Neural cell (in vitro differentiated cells): ENCODE measurements around the gene TEX35. TPM values are rescaled to one million over a fixed set of nuclear protein-coding genes. Genes with fewer than 3 reads are reported as not detected.

ENCODE experiments used
- H2AFZ ChIP-seq: fragments of 200-600, 300-800 bp; sonication (generic), shearing (Covaris generic); 2 replicates; pipeline ENCODE4 v1.6.0; 2014; ENCODE audit warnings: low read depth, mild to moderate bottlenecking, antibody characterized with exemption, low read length, moderate library complexity
- H3F3A ChIP-seq: fragments of 200-600 bp; shearing (Covaris generic); 2 replicates; pipeline ENCODE4 v1.6.1; 2016; ENCODE audit warnings: mild to moderate bottlenecking, moderate library complexity, mixed read lengths, antibody characterized with exemption, low read length; ENCODE audit not compliant: insufficient read depth, poor library complexity, severe bottlenecking
- H3K27ac ChIP-seq: fragments of 200-600, 300-800 bp; sonication (generic), shearing (Covaris generic); 2 replicates; pipeline ENCODE4 v1.5.1; 2014; ENCODE audit warnings: mild to moderate bottlenecking, low read length, moderate library complexity
- H3K27me3 ChIP-seq: fragments of 300-800, 200-600 bp; sonication (generic), shearing (Covaris generic); 2 replicates; pipeline ENCODE4 v1.6.0; 2014; ENCODE audit warnings: mild to moderate bottlenecking, low read depth, low read length, moderate library complexity; ENCODE audit not compliant: insufficient read depth
- H3K36me3 ChIP-seq: fragments of 300-800, 200-600 bp; sonication (generic), shearing (Covaris generic); 2 replicates; pipeline ENCODE4 v1.5.1; 2014; ENCODE audit warnings: mild to moderate bottlenecking, antibody characterized with exemption, low read length, moderate library complexity; ENCODE audit not compliant: insufficient read depth
- H3K4me2 ChIP-seq: fragments of 300-800, 200-600 bp; sonication (generic), shearing (Covaris generic); 2 replicates; pipeline ENCODE4 v1.6.0; 2014; ENCODE audit warnings: mild to moderate bottlenecking, low read length
- H3K4me3 ChIP-seq: fragments of 300-800, 200-600 bp; sonication (generic), shearing (Covaris generic); 2 replicates; pipeline ENCODE4 v1.5.1; 2014; ENCODE audit warnings: mild to moderate bottlenecking, low read length, moderate library complexity
- H3K79me2 ChIP-seq: fragments of 200-600 bp; shearing (Covaris generic); replicated peaks from 2 replicates; pipeline ENCODE4 v1.6.0; 2014; ENCODE audit warnings: mild to moderate bottlenecking, low read length, moderate library complexity; ENCODE audit not compliant: insufficient read depth
- H3K9ac ChIP-seq: fragments of 300-800, 200-600 bp; sonication (generic), shearing (Covaris generic); 2 replicates; pipeline ENCODE4 v1.6.1; 2016; ENCODE audit warnings: mild to moderate bottlenecking, low read length, mixed read lengths
- H3K9me2 ChIP-seq: fragments of 200-600 bp; shearing (Covaris generic); 2 replicates; pipeline ENCODE4 v1.6.1; 2016; ENCODE audit warnings: mild to moderate bottlenecking, low read length, mixed read lengths; ENCODE audit not compliant: insufficient read depth
- H3K9me3 ChIP-seq: fragments of 200-600, 300-800 bp; sonication (generic), shearing (Covaris generic); 2 replicates; pipeline ENCODE4 v1.6.1; 2016; ENCODE audit warnings: mild to moderate bottlenecking, mixed run types, low read length, moderate library complexity, mixed read lengths
- H4K20me1 ChIP-seq: fragments of 200-600 bp; shearing (Covaris generic); 2 replicates; pipeline ENCODE4 v1.6.1; 2016; ENCODE audit warnings: mild to moderate bottlenecking, mixed run types; ENCODE audit not compliant: insufficient read depth
- EP300 ChIP-seq: fragments of 450-650 bp; conservative IDR thresholded peaks from 2 replicates; pipeline ENCODE4 v1.6.1; 2014; ENCODE audit warnings: antibody characterized with exemption, mild to moderate bottlenecking, moderate library complexity; ENCODE audit not compliant: poor library complexity, severe bottlenecking
- EZH2 ChIP-seq: fragments of 200-600, 300-800 bp; shearing (Covaris generic), sonication (generic); IDR thresholded peaks from 2 replicates; pipeline ENCODE4 v1.6.1; 2014; ENCODE audit warnings: antibody characterized with exemption, low read length, borderline replicate concordance, mild to moderate bottlenecking; ENCODE audit not compliant: insufficient read depth, poor library complexity, severe bottlenecking
- MXI1 ChIP-seq: fragments of 450-650 bp; conservative IDR thresholded peaks from 2 replicates; pipeline ENCODE4 v1.6.1; 2014; ENCODE audit warnings: antibody characterized with exemption, mild to moderate bottlenecking; ENCODE audit not compliant: poor library complexity, severe bottlenecking
- POLR2AphosphoS5 ChIP-seq: IDR thresholded peaks from 2 replicates; pipeline ENCODE4 v1.6.1; 2012
- RAD21 ChIP-seq: fragments of 450-650 bp; conservative IDR thresholded peaks from 2 replicates; pipeline ENCODE4 v1.6.1; 2014; ENCODE audit warnings: antibody characterized with exemption, mild to moderate bottlenecking, moderate library complexity
- SMC3 ChIP-seq: fragments of 450-650 bp; conservative IDR thresholded peaks from 2 replicates; pipeline ENCODE4 v1.6.1; 2014; ENCODE audit warnings: antibody characterized with exemption, mild to moderate bottlenecking, moderate library complexity; ENCODE audit not compliant: poor library complexity
- TAF1 ChIP-seq: IDR thresholded peaks from 2 replicates; pipeline ENCODE4 v1.6.1; 2012; ENCODE audit warnings: low read depth
- polyA plus RNA-seq: library from polyadenylated mRNA; depleted of rRNA; stranded (reverse); fragments of >200 nt; gene quantifications from 2 replicates; pipeline ENCODE4 v1.2.3, GENCODE V29; 2014
- TF ChIP-seq, protein P1 (sequence below): fragments of 450-650 bp; IDR thresholded peaks from 2 replicates; pipeline ENCODE4 v1.5.1; 2014; ENCODE audit warnings: antibody characterized with exemption, mild to moderate bottlenecking, moderate library complexity; ENCODE audit not compliant: poor library complexity, severe bottlenecking
- TF ChIP-seq, protein P2 (sequence below): IDR thresholded peaks from 2 replicates; pipeline ENCODE4 v1.6.1; 2012; ENCODE audit warnings: borderline replicate concordance

TEX35 gene
- polyA plus RNA-seq, 1 donor from 2014 or later: not detected

DNA sequence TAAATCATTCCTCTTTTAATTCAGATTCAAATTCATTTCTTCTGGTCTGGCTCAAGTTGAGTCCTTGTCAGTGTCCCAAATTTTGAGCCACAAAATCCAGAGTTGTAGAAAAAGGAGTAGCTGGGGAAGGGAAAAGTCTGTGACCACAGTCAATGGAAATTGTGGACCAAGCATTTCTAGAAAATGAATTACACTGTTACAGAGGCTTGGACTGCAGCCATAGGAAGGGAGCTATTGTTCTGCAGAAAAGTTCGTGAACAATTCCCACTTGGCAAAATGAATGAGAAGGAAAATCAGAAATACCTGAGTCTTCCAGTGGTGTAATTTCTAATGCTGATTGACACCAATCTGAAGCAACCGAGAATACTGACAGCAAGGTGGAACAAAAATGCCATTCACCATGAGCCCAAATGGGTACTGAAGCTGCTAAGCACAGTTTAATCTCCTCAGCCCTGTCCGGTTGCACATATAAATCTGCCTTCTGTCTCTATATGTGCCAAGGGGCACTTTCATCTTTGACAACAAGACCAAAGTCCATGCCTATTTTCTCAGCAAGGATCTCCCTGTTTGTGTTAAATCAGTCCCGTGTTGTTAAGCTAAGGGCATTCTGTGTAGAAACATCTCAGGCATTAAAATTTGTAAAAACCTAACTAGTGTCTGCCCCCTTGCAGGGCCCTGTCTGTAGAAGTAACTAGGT is 51.3 kb downstream of the TEX35 start:
- no peak overlapping the region for H3K27ac ChIP-seq
- no peak overlapping the region for H3K9ac ChIP-seq
- no peak overlapping the region for H3K4me3 ChIP-seq
- TF ChIP-seq MXI1: no peak
- TF ChIP-seq RAD21: no peak
- no peak for TF ChIP-seq EZH2
- TF ChIP-seq EP300: no peak
- no peak for TF ChIP-seq TAF1
- TF ChIP-seq SMC3: no peak
- TF ChIP-seq POLR2AphosphoS5: no peak
- TF ChIP-seq, protein P1, sequence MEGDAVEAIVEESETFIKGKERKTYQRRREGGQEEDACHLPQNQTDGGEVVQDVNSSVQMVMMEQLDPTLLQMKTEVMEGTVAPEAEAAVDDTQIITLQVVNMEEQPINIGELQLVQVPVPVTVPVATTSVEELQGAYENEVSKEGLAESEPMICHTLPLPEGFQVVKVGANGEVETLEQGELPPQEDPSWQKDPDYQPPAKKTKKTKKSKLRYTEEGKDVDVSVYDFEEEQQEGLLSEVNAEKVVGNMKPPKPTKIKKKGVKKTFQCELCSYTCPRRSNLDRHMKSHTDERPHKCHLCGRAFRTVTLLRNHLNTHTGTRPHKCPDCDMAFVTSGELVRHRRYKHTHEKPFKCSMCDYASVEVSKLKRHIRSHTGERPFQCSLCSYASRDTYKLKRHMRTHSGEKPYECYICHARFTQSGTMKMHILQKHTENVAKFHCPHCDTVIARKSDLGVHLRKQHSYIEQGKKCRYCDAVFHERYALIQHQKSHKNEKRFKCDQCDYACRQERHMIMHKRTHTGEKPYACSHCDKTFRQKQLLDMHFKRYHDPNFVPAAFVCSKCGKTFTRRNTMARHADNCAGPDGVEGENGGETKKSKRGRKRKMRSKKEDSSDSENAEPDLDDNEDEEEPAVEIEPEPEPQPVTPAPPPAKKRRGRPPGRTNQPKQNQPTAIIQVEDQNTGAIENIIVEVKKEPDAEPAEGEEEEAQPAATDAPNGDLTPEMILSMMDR: no peak
- TF ChIP-seq, protein P2, sequence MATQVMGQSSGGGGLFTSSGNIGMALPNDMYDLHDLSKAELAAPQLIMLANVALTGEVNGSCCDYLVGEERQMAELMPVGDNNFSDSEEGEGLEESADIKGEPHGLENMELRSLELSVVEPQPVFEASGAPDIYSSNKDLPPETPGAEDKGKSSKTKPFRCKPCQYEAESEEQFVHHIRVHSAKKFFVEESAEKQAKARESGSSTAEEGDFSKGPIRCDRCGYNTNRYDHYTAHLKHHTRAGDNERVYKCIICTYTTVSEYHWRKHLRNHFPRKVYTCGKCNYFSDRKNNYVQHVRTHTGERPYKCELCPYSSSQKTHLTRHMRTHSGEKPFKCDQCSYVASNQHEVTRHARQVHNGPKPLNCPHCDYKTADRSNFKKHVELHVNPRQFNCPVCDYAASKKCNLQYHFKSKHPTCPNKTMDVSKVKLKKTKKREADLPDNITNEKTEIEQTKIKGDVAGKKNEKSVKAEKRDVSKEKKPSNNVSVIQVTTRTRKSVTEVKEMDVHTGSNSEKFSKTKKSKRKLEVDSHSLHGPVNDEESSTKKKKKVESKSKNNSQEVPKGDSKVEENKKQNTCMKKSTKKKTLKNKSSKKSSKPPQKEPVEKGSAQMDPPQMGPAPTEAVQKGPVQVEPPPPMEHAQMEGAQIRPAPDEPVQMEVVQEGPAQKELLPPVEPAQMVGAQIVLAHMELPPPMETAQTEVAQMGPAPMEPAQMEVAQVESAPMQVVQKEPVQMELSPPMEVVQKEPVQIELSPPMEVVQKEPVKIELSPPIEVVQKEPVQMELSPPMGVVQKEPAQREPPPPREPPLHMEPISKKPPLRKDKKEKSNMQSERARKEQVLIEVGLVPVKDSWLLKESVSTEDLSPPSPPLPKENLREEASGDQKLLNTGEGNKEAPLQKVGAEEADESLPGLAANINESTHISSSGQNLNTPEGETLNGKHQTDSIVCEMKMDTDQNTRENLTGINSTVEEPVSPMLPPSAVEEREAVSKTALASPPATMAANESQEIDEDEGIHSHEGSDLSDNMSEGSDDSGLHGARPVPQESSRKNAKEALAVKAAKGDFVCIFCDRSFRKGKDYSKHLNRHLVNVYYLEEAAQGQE: no peak
- no peaks in the 10 kb centered on the region for H3F3A ChIP-seq
- H3K9me2 ChIP-seq: no peaks in the 10 kb centered on the region
- no peaks in the 10 kb centered on the region for H4K20me1 ChIP-seq
- no peak overlapping the region for H2AFZ ChIP-seq
- no peaks in the 10 kb centered on the region for H3K27me3 ChIP-seq
- no peaks in the 10 kb centered on the region for H3K36me3 ChIP-seq
- no peaks in the 10 kb centered on the region for H3K9me3 ChIP-seq
- no peaks in the 10 kb centered on the region for H3K79me2 ChIP-seq
- H3K4me2 ChIP-seq: no peak overlapping the region

DNA sequence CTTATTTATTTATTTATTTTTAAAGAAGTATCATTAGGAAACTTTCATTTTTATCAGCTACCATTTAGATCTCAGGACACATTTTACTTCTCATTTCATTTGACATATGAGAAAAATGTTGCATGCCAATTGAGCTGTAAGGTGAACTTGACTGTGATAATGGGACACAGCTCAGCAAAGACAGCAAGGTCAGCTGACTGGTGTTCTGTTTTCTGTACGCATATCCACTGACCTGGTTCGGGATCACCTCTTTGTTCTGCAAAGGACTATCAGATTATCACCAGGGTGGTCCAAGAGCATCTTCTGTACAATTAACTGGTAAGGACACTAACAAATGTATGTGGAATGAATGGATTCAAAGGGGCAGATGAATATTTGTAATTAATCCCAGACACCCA is 51.9 kb downstream of the TEX35 start:
- Histone ChIP-seq H3K27me3 (no peaks in the 10 kb centered on the region), H3K36me3 (no peaks in the 10 kb centered on the region), H3K4me3 (no peak overlapping the region), H3K4me2 (no peak overlapping the region), H3K79me2 (no peaks in the 10 kb centered on the region), H4K20me1 (no peaks in the 10 kb centered on the region), H3F3A (no peaks in the 10 kb centered on the region), H3K9me3 (no peaks in the 10 kb centered on the region), H3K9me2 (no peaks in the 10 kb centered on the region), H3K27ac (no peak overlapping the region), H3K9ac (no peak overlapping the region), H2AFZ (no peak overlapping the region)
- TF ChIP-seq SMC3: no peak
- TF ChIP-seq RAD21: no peak
- no peak for TF ChIP-seq EZH2
- no peak for TF ChIP-seq EP300
- no peak for TF ChIP-seq TAF1
- TF ChIP-seq, protein P1: no peak
- TF ChIP-seq, protein P2: no peak
- TF ChIP-seq POLR2AphosphoS5: no peak
- TF ChIP-seq MXI1: no peak
